Bronchial epithelial cell (primary cell): Measurements from ENCODE around the gene CIITA. TPM values are rescaled to one million over a fixed set of nuclear protein-coding genes. Genes with fewer than 3 reads are reported as not detected.

Experiments used
- DNase-seq: peaks from one replicate; pipeline ENCODE4 v3.0.0-alpha.2; 2010; ENCODE audit warnings: low read depth
- FAIRE-seq: peaks from 2 replicates; lab custom pipeline; 2011; peaks lifted over from hg19 to GRCh38; lab: Jason Lieb, UNC
- H3K27me3 ChIP-seq: 2 replicates; pipeline ENCODE4 v1.5.1; 2011; ENCODE audit warnings: low read length; ENCODE audit not compliant: control insufficient read depth, insufficient read depth
- H3K36me3 ChIP-seq: 2 replicates; pipeline ENCODE4 v1.5.1; 2011; ENCODE audit warnings: low read length; ENCODE audit not compliant: control insufficient read depth, insufficient read depth
- H3K4me3 ChIP-seq: 2 replicates; pipeline ENCODE4 v1.5.1; 2011; ENCODE audit warnings: mild to moderate bottlenecking, low read depth, low read length, control low read depth
- total RNA-seq: library from RNA; depleted of rRNA; stranded (reverse); fragments of >200 nt; gene quantifications from 2 replicates; pipeline ENCODE4 v1.2.1, GENCODE V29; 2014
- TF ChIP-seq, protein P1 (sequence below): IDR thresholded peaks from 2 replicates; pipeline ENCODE4 v1.5.1; 2011; ENCODE audit warnings: mild to moderate bottlenecking, moderate library complexity, low read length, control low read depth, inconsistent platforms; ENCODE audit not compliant: insufficient read depth, severe bottlenecking

Gene CIITA
- total RNA-seq, 1 donor from 2014 or later, result not detected

DNA sequence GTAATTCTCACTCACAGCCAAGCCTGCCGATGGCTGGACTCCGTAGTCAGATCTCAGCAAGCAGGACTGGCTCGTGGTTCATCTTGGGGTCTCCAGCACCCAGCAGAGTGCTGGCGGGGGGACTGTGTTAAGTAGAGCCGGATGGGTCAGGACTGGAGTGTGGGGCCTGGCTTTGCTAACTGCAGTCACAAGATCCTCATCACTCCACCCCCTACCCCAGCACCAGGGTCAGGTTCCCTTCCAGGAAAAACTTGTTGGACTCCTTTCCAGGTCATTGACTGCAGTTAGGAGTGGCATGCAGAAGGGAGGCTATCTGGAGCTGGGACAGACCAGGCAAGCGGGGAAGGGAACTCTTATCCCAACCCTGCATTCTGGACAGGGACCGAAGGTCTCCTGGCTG lies 6.0 kb downstream of the CIITA start:
- TF ChIP-seq, protein P1, sequence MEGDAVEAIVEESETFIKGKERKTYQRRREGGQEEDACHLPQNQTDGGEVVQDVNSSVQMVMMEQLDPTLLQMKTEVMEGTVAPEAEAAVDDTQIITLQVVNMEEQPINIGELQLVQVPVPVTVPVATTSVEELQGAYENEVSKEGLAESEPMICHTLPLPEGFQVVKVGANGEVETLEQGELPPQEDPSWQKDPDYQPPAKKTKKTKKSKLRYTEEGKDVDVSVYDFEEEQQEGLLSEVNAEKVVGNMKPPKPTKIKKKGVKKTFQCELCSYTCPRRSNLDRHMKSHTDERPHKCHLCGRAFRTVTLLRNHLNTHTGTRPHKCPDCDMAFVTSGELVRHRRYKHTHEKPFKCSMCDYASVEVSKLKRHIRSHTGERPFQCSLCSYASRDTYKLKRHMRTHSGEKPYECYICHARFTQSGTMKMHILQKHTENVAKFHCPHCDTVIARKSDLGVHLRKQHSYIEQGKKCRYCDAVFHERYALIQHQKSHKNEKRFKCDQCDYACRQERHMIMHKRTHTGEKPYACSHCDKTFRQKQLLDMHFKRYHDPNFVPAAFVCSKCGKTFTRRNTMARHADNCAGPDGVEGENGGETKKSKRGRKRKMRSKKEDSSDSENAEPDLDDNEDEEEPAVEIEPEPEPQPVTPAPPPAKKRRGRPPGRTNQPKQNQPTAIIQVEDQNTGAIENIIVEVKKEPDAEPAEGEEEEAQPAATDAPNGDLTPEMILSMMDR, result no peak
- DNase-seq (no peak), FAIRE-seq (no peak)
- H3K27me3 ChIP-seq, result peaks cover 13% of the 10 kb centered on the region
- H3K36me3 ChIP-seq, result no peaks in the 10 kb centered on the region
- no peak overlapping the region for H3K4me3 ChIP-seq

DNA sequence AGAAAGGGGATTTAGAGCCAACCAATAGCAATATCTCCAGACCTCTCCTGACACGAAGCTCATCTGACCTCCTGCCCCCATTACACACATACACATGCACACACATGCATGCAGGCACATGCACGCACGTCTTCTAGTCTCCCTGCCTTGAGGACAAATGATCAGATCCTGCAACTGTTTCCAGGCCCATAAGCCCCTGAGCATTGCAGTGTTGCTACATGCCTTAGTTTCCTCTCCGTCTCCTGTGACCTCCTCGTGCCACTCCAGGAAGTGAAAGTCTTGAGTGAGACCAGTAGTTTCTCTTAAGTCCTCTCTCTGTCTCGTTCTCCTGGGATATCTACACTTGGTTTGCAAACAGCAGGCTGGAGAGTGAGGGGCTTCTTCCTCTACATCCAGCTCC lies 8.2 kb downstream of the CIITA start:
- TF ChIP-seq, protein P1, result no peak
- no peak for FAIRE-seq
- peak; percentile 52 for DNase-seq
- Histone ChIP-seq H3K4me3 (no peak overlapping the region), H3K27me3 (peaks cover 6% of the 10 kb centered on the region), H3K36me3 (no peaks in the 10 kb centered on the region)

DNA sequence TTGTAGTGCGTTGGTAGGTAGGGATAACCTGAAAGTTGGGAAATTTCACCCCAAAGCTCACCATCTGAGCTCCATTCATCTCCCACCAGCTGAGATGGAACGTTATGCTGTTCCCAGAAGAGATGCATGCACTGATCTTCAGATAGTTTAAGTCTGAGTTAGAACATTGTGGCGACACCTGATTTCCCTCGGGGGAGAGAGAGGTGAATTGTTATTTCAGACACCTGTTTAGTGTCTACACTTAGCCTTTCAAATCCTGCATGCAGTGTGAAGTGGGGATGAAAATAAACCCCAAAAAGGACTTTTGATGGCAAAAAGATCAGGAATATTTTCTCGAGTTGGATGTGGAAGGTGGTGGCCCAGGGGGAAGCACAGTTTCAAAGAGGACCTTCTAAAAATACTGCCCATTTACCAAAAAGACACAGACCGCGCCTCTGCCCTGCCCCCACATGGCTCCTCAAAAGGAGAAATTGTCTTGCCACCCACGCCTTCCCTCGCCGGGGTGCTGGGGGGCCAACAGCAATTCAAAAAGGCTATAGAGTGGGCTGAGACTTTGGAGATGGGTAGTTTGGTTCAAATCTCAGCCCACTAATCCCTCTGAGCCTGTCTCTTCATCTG lies 11.4 kb downstream of the CIITA start:
- DNase-seq, result no peak
- no peak for FAIRE-seq

DNA sequence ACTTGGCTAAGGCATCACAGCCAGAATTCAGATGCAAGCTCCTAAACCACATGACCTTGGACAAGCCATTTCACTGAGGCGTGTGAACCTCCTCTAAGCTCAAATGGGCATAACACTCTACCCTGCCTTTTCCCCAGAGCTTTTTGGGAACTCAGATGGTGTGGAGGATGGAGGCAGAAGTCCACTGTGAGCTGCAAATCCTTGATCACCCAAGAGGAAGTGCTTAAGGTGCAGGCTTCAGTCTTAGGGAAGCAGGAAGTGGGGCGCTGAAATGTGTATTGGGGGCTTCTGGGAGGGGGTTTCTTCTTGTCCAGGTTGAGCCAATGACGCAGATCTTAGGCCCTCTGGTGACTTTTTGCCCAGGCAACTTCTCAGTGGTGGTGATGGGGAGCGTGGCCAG lies 12.9 kb downstream of the CIITA start:
- H3K36me3 ChIP-seq, result no peaks in the 10 kb centered on the region
- H3K27me3 ChIP-seq, result peaks cover 4% of the 10 kb centered on the region
- TF ChIP-seq, protein P1, result no peak
- no peak for FAIRE-seq
- H3K4me3 ChIP-seq, result no peak overlapping the region
- DNase-seq, result no peak

More for the DNA sequence above, 11.4 kb downstream of the CIITA start:
- Histone ChIP-seq H3K36me3 (no peaks in the 10 kb centered on the region), H3K4me3 (no peak overlapping the region), H3K27me3 (peaks cover 4% of the 10 kb centered on the region)
- TF ChIP-seq, protein P1, result no peak

DNA sequence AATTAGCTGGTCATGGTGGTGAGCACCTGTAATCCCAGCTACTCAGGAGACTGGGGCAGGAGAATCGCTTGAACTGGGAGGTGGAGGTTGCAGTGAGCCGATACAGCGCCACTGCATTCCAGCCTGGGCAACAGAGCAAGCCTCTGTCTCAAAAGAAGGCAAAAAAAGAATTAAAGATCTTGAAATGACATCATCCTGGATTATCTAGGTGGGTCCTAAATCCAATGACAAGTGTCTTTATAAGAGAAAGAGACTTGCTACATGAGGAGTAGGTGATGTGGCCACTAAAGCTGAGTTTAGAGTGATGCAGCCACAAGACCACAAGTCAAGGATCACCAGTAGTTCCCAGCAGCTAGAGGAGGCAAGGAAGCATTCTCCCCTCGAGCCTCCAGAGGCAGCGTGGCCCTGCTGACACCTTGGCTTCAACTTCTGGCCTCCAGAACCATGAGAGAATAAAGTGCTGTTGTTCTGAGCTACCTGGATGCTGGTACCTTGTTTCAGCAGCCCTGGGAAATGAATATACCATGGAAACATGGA lies 15.8 kb downstream of the CIITA start:
- TF ChIP-seq, protein P1, result no peak
- Histone ChIP-seq H3K27me3 (peaks cover 4% of the 10 kb centered on the region), H3K36me3 (no peaks in the 10 kb centered on the region), H3K4me3 (no peak overlapping the region)
- no peak for DNase-seq
- FAIRE-seq, result no peak
